HG02642 (cell line): ENCODE results near the gene PEX3.

Experiments
- ATAC-seq: cut with Tn5 transposase; IDR thresholded peaks from one replicate; pipeline ENCODE4 v1.9.1; 2021; ENCODE audit warnings: mild to moderate bottlenecking; ENCODE audit not compliant: unreplicated experiment, poor library complexity

Gene PEX3

GRCh38 chr6:143450453-143451371, at the start of gene PEX3, which contains the start of gene ADAT2:
Gene PEX3, plus strand, starts transcription at chr6:143450805. Its CDS starts 238 bp downstream, at chr6:143451043.
Gene ADAT2, minus strand, starts transcription at chr6:143450695. Its CDS starts 37 bp downstream, at chr6:143450658.
- ATAC-seq = peak; percentile 99

GRCh38 chr6:143401068-143401446, 49.5 kb upstream of the PEX3 start:
- no peak for ATAC-seq

GRCh38 chr6:143401636-143402370, 48.8 kb upstream of the PEX3 start:
- no peak for ATAC-seq

- ATAC-seq = no peak
Observed at GRCh38 chr6:143402721-143403336, 47.8 kb upstream of the PEX3 start.

GRCh38 chr6:143405373-143406154, 45.0 kb upstream of the PEX3 start:
- ATAC-seq = no peak

- no peak for ATAC-seq
Observed at GRCh38 chr6:143406673-143407072, 43.9 kb upstream of the PEX3 start.

- ATAC-seq = no peak
Observed at GRCh38 chr6:143408151-143408786, 42.3 kb upstream of the PEX3 start.

GRCh38 chr6:143408787-143409162, 41.8 kb upstream of the PEX3 start:
- no peak for ATAC-seq

GRCh38 chr6:143410859-143411270, 39.7 kb upstream of the PEX3 start:
- ATAC-seq = no peak

- no peak for ATAC-seq
Observed at GRCh38 chr6:143414769-143415168, 35.8 kb upstream of the PEX3 start.

GRCh38 chr6:143419526-143419925, 31.1 kb upstream of the PEX3 start:
- ATAC-seq = no peak

- ATAC-seq = no peak
Observed at GRCh38 chr6:143426026-143426425, 24.6 kb upstream of the PEX3 start.

GRCh38 chr6:143427109-143427817, 23.3 kb upstream of the PEX3 start:
- ATAC-seq = peak; percentile 100

GRCh38 chr6:143429970-143430369, 20.6 kb upstream of the PEX3 start:
- ATAC-seq = no peak

GRCh38 chr6:143431226-143431625, 19.4 kb upstream of the PEX3 start:
- no peak for ATAC-seq

- ATAC-seq = no peak
Observed at GRCh38 chr6:143432588-143432987, 18.0 kb upstream of the PEX3 start.

GRCh38 chr6:143441010-143441409, 9.6 kb upstream of the PEX3 start:
- no peak for ATAC-seq

- ATAC-seq = no peak
Observed at GRCh38 chr6:143441680-143442545, 8.7 kb upstream of the PEX3 start.
